Measurements from ENCODE around the gene MRGPRX2.

DNA sequence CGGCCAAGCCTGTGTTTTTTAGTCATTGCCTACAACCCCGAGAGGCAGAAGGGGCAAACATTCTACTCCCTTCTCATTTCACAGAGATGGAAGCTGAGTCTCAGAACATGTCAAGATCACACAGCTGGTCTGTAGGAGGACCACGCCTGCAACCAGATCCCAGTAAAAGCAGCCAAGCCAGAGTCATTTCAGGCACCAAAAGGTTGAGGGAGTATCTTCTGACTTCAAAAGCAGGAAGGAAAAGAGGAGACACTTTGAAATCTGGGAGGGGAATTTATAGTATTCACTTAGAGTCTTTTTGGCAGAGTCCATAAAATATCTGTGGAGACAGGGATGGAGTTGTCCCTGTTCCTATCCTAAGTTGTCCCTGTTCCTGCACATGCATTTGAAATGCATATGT is 38.6 kb upstream of the MRGPRX2 start:
- TF ChIP-seq YY1 (IDR thresholded peaks at IDR 0.05; ENCODE audit: insufficient read depth, insufficient read length) (no peak), ZNF274 (IDR thresholded peaks at IDR 0.05; ENCODE audit: low read depth, low read length) (no peak)
